Fibroblast of pulmonary artery (primary cell): ENCODE measurements around the gene PSMB11.

Source experiments
- DNase-seq: peaks from one replicate; pipeline ENCODE4 v3.0.0-alpha.2; 2010; ENCODE audit warnings: low read depth
- H3K4me3 ChIP-seq: replicated peaks from 2 replicates; pipeline ENCODE4 v1.5.1; 2011; ENCODE audit warnings: low read depth, mild to moderate bottlenecking, control low read depth, low read length, moderate library complexity
- TF ChIP-seq, protein P1 (sequence below): IDR thresholded peaks from 2 replicates; pipeline ENCODE4 v1.5.1; 2011; ENCODE audit warnings: mild to moderate bottlenecking, control low read depth, low read length, inconsistent platforms; ENCODE audit errors: missing control alignments

Gene PSMB11

DNA sequence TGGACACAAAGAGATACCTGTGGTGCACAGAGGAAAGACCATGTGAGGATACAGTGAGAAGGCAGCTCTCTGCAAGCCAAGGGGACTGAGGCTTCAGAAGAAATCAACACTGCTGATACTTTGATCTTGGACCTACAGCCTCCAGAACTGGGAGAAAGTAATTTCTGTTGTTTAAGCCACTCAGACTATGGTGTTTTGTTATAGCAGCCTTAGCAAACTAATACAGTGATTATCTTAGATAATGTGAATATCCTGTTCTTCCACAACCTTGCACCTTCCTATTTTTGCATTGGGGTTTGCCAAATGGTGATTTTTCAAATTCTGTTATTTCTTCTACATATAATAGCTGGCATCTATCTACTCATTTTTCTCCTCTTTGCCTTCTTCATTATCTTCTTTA lies 23.9 kb upstream of the PSMB11 start:
- no peak overlapping the region for H3K4me3 ChIP-seq
- DNase-seq: no peak
- TF ChIP-seq, protein P1, sequence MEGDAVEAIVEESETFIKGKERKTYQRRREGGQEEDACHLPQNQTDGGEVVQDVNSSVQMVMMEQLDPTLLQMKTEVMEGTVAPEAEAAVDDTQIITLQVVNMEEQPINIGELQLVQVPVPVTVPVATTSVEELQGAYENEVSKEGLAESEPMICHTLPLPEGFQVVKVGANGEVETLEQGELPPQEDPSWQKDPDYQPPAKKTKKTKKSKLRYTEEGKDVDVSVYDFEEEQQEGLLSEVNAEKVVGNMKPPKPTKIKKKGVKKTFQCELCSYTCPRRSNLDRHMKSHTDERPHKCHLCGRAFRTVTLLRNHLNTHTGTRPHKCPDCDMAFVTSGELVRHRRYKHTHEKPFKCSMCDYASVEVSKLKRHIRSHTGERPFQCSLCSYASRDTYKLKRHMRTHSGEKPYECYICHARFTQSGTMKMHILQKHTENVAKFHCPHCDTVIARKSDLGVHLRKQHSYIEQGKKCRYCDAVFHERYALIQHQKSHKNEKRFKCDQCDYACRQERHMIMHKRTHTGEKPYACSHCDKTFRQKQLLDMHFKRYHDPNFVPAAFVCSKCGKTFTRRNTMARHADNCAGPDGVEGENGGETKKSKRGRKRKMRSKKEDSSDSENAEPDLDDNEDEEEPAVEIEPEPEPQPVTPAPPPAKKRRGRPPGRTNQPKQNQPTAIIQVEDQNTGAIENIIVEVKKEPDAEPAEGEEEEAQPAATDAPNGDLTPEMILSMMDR: no peak

DNA sequence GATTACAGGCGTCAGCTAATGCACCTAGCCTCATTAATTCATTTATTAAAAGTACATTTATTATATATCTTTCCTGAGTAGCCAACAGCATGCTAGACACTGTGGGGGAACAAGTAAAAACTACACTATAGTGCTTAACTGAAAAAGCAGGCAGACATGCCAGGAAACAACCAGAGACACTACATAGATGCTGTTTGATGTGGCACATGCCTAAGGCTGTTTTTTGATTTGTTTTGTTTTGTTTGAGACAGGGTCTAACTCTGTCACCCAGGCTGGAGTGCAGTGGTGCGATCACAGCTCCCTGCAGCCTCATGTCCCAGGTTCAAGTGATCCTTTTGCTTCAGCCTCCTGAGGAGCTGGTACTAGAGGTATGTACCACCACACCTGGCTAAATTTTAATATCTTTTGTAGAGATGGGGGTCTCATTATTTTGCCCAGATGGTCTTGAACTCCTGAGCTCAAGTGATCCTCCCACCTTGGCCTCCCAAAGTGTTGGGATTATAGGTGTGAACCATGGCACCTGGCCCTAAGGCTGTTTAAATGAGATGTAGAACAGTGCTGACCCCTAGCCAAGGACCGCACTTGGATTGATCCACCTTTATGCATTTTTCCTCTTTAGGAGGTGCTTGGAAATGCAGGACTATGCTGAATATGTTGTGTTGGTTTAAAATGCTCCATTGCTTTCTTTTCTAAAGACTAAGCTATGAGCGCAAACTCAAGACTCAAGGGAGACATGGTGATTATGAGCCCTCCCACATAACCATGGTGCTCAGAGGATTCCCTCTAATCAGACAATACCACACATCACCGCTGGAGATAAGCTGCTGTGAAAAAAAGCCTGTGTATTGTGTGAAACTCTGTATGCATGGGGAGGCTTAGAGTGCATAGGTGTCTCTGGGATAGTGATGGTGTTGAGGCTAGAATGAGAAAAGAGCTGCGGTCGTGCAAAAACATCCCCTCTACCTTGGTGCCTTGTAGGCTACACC lies 21.6 kb upstream of the PSMB11 start:
- TF ChIP-seq, protein P1: no peak
- H3K4me3 ChIP-seq: no peak overlapping the region
- DNase-seq: no peak

DNA sequence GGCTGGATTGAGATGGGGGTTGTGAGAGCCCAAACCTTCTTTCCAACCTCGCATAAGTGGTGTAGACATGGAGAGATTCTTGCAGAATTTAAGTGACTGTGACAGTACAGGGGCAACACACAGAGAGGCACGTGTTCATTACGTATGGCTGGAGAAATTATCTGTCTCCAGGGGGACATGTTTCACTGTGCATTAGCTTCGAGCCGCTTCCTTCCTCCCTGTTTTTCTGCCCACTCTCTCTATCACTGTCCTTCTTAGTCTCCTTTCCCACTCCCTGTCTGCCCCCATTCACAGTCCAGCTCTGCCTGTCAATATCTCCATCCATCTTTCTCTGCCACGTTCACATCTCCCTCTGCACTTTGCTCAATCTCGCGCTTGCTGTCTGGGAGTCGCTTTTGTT lies 20.6 kb upstream of the PSMB11 start:
- H3K4me3 ChIP-seq: no peak overlapping the region
- no peak for DNase-seq
- TF ChIP-seq, protein P1: no peak

DNA sequence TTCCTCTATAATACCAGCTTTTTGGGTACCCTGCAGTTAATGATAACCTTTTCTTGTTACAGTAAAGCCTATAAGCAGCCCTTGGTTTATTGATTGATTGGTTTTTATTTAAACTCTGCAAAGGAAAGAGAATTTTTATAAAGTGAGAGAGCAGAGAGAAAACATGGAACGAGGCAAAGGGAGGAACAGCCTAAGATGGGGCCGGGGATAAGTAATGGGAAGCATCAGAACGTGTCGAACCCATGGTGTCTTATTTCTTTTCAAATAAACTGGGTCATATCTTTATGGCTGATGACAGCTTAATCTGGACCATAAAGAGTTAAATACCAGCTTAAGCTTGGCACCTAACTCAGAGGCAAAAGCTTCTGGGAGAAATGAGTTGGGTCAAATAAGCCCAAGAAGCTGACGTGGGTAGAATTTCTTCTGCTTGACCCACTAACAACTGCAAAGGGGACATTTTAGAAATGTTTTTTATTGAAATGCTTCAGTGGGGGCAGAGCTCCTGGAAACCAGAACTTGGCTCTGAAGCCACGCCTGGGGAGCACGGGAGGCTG lies 20.0 kb upstream of the PSMB11 start:
- DNase-seq: no peak
- TF ChIP-seq, protein P1: no peak
- no peak overlapping the region for H3K4me3 ChIP-seq

DNA sequence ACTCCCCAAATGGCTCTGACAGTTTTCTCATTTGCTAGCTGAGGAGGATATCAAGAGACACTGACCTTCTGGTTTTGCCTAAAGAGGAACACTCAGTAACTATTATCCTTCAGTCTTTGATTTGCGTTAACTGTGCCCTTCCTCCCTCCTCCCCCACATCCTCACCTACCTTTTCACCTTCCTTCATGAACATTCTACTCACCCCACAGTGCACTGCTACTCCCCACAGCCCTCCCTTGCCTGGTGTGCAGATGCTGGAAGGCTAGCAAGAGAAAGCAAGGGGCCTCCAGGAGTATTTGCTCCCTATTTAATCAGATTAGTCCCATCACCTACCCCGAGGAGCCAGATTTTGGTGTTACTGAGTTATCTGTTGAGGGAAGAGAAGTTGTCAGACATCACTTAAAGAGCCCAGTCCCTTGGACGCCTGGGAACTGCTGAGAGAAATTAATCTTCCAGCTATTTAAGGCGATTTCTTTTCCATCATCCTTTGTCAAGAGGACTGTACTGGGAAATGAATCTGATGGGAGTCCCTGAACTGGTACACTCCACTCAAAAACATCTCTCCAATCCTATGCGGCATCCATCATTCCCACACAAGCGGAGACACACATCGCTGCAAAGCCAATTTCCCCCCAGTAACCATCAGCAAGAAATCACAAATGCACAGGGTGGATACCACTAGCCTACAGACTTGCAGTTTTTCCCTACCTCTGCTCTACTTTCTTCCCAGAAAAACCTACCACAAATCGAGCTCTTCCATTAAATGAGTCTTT lies 18.8 kb upstream of the PSMB11 start:
- TF ChIP-seq, protein P1: no peak
- no peak overlapping the region for H3K4me3 ChIP-seq
- no peak for DNase-seq

DNA sequence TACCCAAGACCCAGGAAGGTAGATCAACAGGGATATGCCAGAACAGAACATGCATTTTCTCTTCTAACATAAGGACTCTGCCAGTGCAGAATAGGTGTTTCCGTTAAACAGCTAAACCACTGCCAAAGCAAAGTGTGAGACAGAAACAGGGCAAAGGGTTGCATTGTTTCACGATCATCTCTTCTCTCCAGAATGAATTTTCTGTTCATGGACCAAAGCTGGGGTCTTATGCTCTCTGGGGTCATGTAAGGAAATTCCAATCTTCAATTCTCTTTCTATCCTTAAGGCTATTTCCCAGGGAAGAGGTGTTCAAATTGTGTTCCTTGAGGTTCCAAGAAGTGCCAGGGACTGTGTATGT lies 18.2 kb upstream of the PSMB11 start:
- no peak for DNase-seq
- H3K4me3 ChIP-seq: no peak overlapping the region
- TF ChIP-seq, protein P1: no peak
